Measurements from ENCODE around the gene ITM2B. TPM values are rescaled to one million over a fixed set of nuclear protein-coding genes. Genes with fewer than 3 reads are reported as not detected.

ITM2B gene
- total RNA-seq, 1 experiment from 2014 or later = 120 TPM

DNA sequence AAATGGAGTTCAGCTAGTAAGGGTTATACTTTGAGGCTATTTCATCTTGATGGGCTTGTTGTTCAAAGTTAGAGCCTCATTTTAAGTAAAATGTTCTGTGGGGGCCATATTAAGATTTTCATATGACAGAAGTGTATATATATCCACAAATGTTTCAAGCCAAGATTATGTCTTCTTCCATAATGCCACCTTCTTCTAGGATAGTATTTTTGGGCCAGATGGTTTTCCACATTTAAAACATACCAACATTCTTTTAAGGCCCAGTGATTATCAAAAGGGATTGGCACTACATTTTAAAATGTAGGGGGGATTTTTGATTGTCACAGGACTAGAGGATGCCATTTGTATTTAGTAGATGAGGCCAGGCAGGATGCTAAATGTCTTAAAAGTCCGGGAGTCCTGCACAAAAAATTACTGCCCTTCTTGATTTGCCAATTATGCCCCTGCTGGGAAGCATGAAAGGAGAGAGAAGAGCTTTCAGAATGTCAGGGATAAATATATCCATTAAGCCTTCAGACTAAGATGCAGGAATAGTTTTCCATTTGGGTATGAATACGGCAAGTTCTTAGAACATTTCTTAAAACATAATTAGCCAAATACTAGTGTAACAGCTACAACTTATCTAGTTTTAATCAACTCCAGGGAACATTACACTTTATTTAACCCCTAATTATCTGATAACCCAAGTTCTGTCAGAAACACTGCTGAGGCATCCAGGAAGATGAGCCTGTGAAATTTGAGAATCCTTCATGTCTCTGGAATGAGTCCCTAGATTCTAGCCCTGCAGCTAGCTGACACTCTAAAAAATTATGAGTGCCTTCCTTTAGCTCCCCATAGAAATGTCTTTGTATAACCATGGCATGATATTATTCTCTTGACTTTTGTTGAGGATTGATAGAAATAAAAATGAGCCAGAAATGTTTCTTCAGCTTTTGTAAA lies 34.0 kb downstream of the ITM2B start:
- Histone ChIP-seq H3K9me2 (replicated peaks; ENCODE audit: insufficient read depth, low read length) (no peaks in the 10 kb centered on the region; the same call in 1 of the 2 replicates), H3K9me3 (ENCODE audit: low read length) (no peaks in the 10 kb centered on the region), H3K4me1 (ENCODE audit: low read length) (no peaks in the 10 kb centered on the region), H2AFZ (ENCODE audit: low read length) (no peak overlapping the region), H4K20me1 (ENCODE audit: insufficient read depth, low read depth, low read length) (no peaks in the 10 kb centered on the region), H3K4me3 (ENCODE audit: low read length) (no peak overlapping the region), H3K79me2 (ENCODE audit: low read length) (no peaks in the 10 kb centered on the region), H3K36me3 (ENCODE audit: insufficient read depth, low read length) (peaks cover 14% of the 10 kb centered on the region; the same call in 1 of the 2 replicates), H3K9ac (ENCODE audit: low read length) (no peak overlapping the region), H3K27ac (ENCODE audit: low read length) (no peak overlapping the region), H3K27me3 (ENCODE audit: low read length) (no peaks in the 10 kb centered on the region), H3K4me2 (ENCODE audit: low read depth, low read length, poor library complexity, severe bottlenecking) (no peak overlapping the region)
- no peak for DNase-seq

- Histone ChIP-seq H3K9me2 (replicated peaks; ENCODE audit: insufficient read depth, low read length) (no peaks in the 10 kb centered on the region), H3K79me2 (ENCODE audit: low read length) (no peaks in the 10 kb centered on the region), H3K4me3 (ENCODE audit: low read length) (no peak overlapping the region), H2AFZ (ENCODE audit: low read length) (no peak overlapping the region), H3K27me3 (ENCODE audit: low read length) (no peaks in the 10 kb centered on the region), H4K20me1 (ENCODE audit: insufficient read depth, low read depth, low read length) (no peaks in the 10 kb centered on the region), H3K27ac (ENCODE audit: low read length) (no peak overlapping the region), H3K9me3 (ENCODE audit: low read length) (no peaks in the 10 kb centered on the region), H3K9ac (ENCODE audit: low read length) (no peak overlapping the region), H3K4me2 (ENCODE audit: low read depth, low read length, poor library complexity, severe bottlenecking) (no peak overlapping the region), H3K4me1 (ENCODE audit: low read length) (no peaks in the 10 kb centered on the region), H3K36me3 (ENCODE audit: insufficient read depth, low read length) (peaks cover 4% of the 10 kb centered on the region; the same call in 1 of the 2 replicates)
- DNase-seq = no peak
Observed at GRCh38 chr13:48268019-48268418, 35.0 kb downstream of the ITM2B start.

DNA sequence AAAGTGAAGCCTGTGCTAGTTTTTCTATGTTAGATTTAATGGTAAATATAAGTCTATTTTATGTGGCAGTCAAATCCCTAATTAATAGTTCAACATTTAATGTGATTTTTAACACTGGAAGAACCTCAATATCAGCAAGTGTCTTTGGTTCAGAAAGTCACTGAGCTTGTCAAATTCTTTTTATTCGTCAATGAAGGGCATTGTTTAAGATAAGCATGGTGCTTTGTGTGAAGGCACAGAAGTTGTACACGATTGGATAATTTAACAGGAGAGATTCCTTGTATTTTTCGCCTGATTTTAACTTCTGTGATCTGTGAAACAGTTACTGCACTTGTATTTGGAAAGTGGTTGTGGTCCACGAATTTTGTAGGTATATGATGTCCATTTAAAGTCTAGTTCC lies 40.3 kb downstream of the ITM2B start:
- Histone ChIP-seq H3K9me2 (replicated peaks; ENCODE audit: insufficient read depth, low read length) (no peaks in the 10 kb centered on the region), H3K27me3 (ENCODE audit: low read length) (no peaks in the 10 kb centered on the region), H3K79me2 (ENCODE audit: low read length) (no peaks in the 10 kb centered on the region)

DNA sequence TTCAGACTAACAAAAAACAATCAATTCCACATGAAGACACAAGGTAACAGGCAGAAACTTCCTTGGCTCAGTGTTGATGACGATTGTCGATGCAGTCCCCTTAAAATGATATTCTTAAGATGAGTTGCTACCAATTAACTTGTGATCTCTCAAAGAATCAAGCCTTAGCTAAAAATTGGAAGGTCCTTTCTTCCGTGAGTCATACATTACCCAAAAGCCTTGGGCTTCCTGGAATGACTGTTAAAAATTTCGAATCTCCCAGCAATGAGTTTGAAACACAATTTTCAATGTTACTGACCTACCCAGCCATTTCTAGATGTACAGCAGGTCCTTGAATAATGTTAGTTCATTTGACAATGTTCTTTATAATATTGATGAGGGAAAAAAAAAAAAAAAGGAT lies 42.5 kb downstream of the ITM2B start:
- Histone ChIP-seq H4K20me1 (ENCODE audit: insufficient read depth, low read depth, low read length) (no peaks in the 10 kb centered on the region), H2AFZ (ENCODE audit: low read length) (no peak overlapping the region), H3K4me2 (ENCODE audit: low read depth, low read length, poor library complexity, severe bottlenecking) (no peak overlapping the region), H3K27me3 (ENCODE audit: low read length) (no peaks in the 10 kb centered on the region), H3K27ac (ENCODE audit: low read length) (no peak overlapping the region), H3K79me2 (ENCODE audit: low read length) (no peaks in the 10 kb centered on the region), H3K4me1 (ENCODE audit: low read length) (no peaks in the 10 kb centered on the region), H3K9me3 (ENCODE audit: low read length) (no peaks in the 10 kb centered on the region), H3K9me2 (replicated peaks; ENCODE audit: insufficient read depth, low read length) (no peaks in the 10 kb centered on the region), H3K36me3 (ENCODE audit: insufficient read depth, low read length) (no peaks in the 10 kb centered on the region), H3K4me3 (ENCODE audit: low read length) (no peak overlapping the region), H3K9ac (ENCODE audit: low read length) (no peak overlapping the region)
- no peak for DNase-seq

More for the DNA sequence above, 40.3 kb downstream of the ITM2B start:
- no peaks in the 10 kb centered on the region for H4K20me1 ChIP-seq (ENCODE audit: insufficient read depth, low read depth, low read length)
- no peak overlapping the region for H3K9ac ChIP-seq (ENCODE audit: low read length)
- H3K4me1 ChIP-seq (ENCODE audit: low read length) = no peaks in the 10 kb centered on the region
- DNase-seq = no peak
- no peak overlapping the region for H3K27ac ChIP-seq (ENCODE audit: low read length)
- no peak overlapping the region for H3K4me2 ChIP-seq (ENCODE audit: low read depth, low read length, poor library complexity, severe bottlenecking)
- no peak overlapping the region for H2AFZ ChIP-seq (ENCODE audit: low read length)
- H3K9me3 ChIP-seq (ENCODE audit: low read length) = no peaks in the 10 kb centered on the region
- H3K36me3 ChIP-seq (ENCODE audit: insufficient read depth, low read length) = no peaks in the 10 kb centered on the region
- H3K4me3 ChIP-seq (ENCODE audit: low read length) = no peak overlapping the region

- no peak for DNase-seq
- H3K4me3 ChIP-seq (ENCODE audit: low read length) = no peak overlapping the region
- H3K9ac ChIP-seq (ENCODE audit: low read length) = no peak overlapping the region
- H3K9me2 ChIP-seq (replicated peaks; ENCODE audit: insufficient read depth, low read length) = no peaks in the 10 kb centered on the region
- H3K4me1 ChIP-seq (ENCODE audit: low read length) = no peaks in the 10 kb centered on the region; the same call in 1 of the 2 replicates
- H2AFZ ChIP-seq (ENCODE audit: low read length) = no peak overlapping the region
- H3K79me2 ChIP-seq (ENCODE audit: low read length) = no peaks in the 10 kb centered on the region
- no peaks in the 10 kb centered on the region for H3K36me3 ChIP-seq (ENCODE audit: insufficient read depth, low read length)
- no peaks in the 10 kb centered on the region for H3K27me3 ChIP-seq (ENCODE audit: low read length)
- H4K20me1 ChIP-seq (ENCODE audit: insufficient read depth, low read depth, low read length) = no peaks in the 10 kb centered on the region
- no peak overlapping the region for H3K27ac ChIP-seq (ENCODE audit: low read length)
- H3K4me2 ChIP-seq (ENCODE audit: low read depth, low read length, poor library complexity, severe bottlenecking) = no peak overlapping the region
- no peaks in the 10 kb centered on the region for H3K9me3 ChIP-seq (ENCODE audit: low read length)
Observed at GRCh38 chr13:48278806-48279205, 45.8 kb downstream of the ITM2B start.

DNA sequence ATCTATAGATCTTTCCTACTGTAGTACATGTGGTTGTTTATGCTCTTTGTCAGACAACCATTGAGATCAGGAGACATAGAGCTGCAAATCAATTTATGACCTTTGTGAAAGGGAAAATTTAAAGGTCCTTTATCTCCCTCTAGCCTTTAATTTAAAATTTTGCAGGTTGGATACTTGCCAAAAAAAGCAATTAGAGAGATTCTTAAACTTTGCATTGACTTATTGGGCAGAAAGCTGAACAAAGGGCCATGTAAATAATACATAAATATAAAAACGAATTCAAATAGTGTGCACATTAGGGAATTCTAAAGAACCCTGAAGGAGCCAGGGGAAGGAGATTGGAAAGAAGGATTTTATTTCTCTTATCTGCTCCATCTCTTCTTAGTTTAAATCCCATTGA lies 48.5 kb downstream of the ITM2B start:
- Histone ChIP-seq H3K9me2 (replicated peaks; ENCODE audit: insufficient read depth, low read length) (no peaks in the 10 kb centered on the region), H2AFZ (ENCODE audit: low read length) (no peak overlapping the region), H3K4me1 (ENCODE audit: low read length) (no peaks in the 10 kb centered on the region; the same call in 1 of the 2 replicates), H3K79me2 (ENCODE audit: low read length) (no peaks in the 10 kb centered on the region), H3K36me3 (ENCODE audit: insufficient read depth, low read length) (no peaks in the 10 kb centered on the region), H3K27ac (ENCODE audit: low read length) (no peak overlapping the region), H3K9ac (ENCODE audit: low read length) (no peak overlapping the region), H3K9me3 (ENCODE audit: low read length) (no peaks in the 10 kb centered on the region), H3K4me2 (ENCODE audit: low read depth, low read length, poor library complexity, severe bottlenecking) (no peak overlapping the region), H4K20me1 (ENCODE audit: insufficient read depth, low read depth, low read length) (no peaks in the 10 kb centered on the region), H3K4me3 (ENCODE audit: low read length) (no peak overlapping the region), H3K27me3 (ENCODE audit: low read length) (no peaks in the 10 kb centered on the region)
- DNase-seq = no peak

GRCh38 chr13:48291730-48292129 lies 58.7 kb downstream of the ITM2B start:
- no peak overlapping the region for H3K9ac ChIP-seq (ENCODE audit: low read length)
- no peak for DNase-seq
- H3K9me2 ChIP-seq (replicated peaks; ENCODE audit: insufficient read depth, low read length) = no peaks in the 10 kb centered on the region
- no peaks in the 10 kb centered on the region for H3K27me3 ChIP-seq (ENCODE audit: low read length)
- peaks cover 8% of the 10 kb centered on the region for H3K4me1 ChIP-seq (ENCODE audit: low read length)
- H4K20me1 ChIP-seq (ENCODE audit: insufficient read depth, low read depth, low read length) = no peaks in the 10 kb centered on the region
- H3K4me3 ChIP-seq (ENCODE audit: low read length) = no peak overlapping the region
- no peaks in the 10 kb centered on the region for H3K9me3 ChIP-seq (ENCODE audit: low read length)
- no peak overlapping the region for H3K27ac ChIP-seq (ENCODE audit: low read length)
- H2AFZ ChIP-seq (ENCODE audit: low read length) = no peak overlapping the region
- no peaks in the 10 kb centered on the region for H3K79me2 ChIP-seq (ENCODE audit: low read length)
- H3K36me3 ChIP-seq (ENCODE audit: insufficient read depth, low read length) = no peaks in the 10 kb centered on the region
- H3K4me2 ChIP-seq (ENCODE audit: low read depth, low read length, poor library complexity, severe bottlenecking) = no peak overlapping the region

DNA sequence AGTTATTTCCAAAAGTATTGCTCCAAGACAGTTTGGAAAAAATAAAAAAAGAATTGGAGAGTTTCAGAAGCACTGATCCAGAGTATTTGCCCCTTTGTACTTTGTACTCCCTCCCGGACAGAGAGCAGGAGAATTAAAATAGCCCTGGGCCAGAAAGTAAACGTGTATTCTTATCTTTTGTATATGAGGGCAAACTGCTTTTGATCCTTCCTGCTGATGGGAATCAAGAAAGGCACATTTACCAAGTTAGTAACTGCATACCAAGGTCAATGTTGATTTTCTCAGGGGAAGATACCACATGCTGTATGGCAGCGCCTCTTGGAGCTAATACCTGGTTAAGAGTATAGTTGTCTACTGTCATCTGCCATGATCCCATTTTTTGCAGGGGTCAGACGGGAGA lies 59.6 kb downstream of the ITM2B start:
- Histone ChIP-seq H3K9ac (ENCODE audit: low read length) (no peak overlapping the region), H3K9me2 (replicated peaks; ENCODE audit: insufficient read depth, low read length) (no peaks in the 10 kb centered on the region), H4K20me1 (ENCODE audit: insufficient read depth, low read depth, low read length) (no peaks in the 10 kb centered on the region), H3K79me2 (ENCODE audit: low read length) (no peaks in the 10 kb centered on the region), H3K27ac (ENCODE audit: low read length) (no peak overlapping the region), H3K9me3 (ENCODE audit: low read length) (no peaks in the 10 kb centered on the region), H3K4me2 (ENCODE audit: low read depth, low read length, poor library complexity, severe bottlenecking) (no peak overlapping the region), H3K4me3 (ENCODE audit: low read length) (no peak overlapping the region), H3K27me3 (ENCODE audit: low read length) (no peaks in the 10 kb centered on the region), H2AFZ (ENCODE audit: low read length) (no peak overlapping the region), H3K4me1 (ENCODE audit: low read length) (peaks cover 9% of the 10 kb centered on the region), H3K36me3 (ENCODE audit: insufficient read depth, low read length) (no peaks in the 10 kb centered on the region)
- no peak for DNase-seq

Measured in Karpas-422 (cell line).